Raji (cell line): ENCODE data around the gene C5.

Experiments
- POLR2A ChIP-seq: IDR thresholded peaks from 2 replicates; pipeline ENCODE4 v1.6.1; 2011; ENCODE audit warnings: low read depth, low read length, control low read depth; ENCODE audit not compliant: insufficient read depth

Gene C5

GRCh38 chr9:120927269-120928014, 122.6 kb downstream of the C5 start:
- TF ChIP-seq POLR2A, result no peak

DNA sequence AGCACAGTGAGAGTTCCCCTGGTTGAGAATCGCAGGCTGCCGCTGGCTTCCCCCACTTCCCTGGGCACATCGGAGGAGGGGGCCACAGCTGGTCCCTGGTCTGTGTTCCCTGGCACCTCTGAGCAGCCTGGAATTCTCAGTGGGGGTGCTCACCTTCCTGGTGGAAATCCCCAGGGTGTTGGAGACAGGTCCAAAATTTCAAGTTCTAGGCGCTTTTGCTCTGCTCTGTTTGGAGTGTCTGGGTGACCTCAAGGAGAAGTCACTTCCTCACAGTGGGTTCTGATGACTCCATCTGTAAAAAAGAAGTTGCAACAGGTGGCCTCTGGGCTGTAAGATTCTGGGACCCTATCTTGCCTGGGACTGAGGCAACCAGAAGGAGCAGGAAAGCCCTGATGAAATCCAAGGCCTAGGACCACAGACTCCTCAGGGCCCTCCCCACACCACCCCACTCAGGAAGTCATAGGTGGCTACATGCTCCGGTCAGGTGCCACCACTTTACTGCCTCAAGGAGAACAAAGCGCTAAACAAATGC, 123.6 kb downstream of the C5 start, which contains the start of gene TRAF1:
Gene TRAF1, minus strand, starts transcription at position 400 of the 532 bp plus-strand sequence. CDS start 721 bp downstream, outside the sequence.
- TF ChIP-seq POLR2A, result peak; percentile 30; the same call in 1 of the 2 replicates

DNA sequence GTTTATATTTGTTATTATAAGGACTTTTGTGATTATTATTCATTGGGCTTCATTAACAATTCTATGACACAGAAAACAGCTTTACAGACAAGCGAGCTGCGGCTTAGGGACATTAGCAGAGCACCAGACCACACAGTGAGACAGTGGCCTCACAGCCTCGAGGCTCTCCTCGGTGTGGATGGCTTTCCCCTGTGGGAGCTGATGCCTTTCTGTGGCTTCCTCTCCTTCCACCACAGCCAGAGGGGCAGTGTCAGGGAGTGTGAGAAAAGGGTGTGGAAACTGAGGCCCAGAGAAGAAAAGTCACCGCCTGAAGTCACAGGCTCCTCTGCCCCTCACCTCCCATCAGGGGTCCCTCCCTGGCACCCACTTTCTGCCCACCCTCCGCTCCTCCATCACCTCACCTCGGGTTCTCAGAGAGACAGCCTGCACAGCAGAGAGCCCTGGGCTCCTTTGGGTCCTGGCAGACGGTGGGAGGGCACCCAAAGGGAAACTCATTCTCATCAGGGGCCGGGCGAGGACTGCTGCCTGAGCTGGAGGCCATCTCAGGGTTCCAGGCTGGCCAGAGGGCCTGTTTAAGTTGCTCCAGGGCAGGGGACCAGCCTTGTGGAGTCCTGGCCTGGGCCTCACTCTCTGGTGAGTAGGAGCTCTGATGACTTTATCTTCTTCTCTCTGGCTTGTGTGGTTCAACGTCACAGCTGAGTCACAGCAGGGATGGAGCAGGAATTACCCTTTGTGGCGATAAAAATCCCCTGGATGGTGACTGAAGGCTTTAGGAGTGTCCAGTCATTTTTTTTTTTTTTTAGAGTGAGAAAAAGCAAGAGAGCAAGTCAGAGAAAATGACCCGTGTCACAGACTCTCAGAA, 124.3 kb downstream of the C5 start:
- peak; percentile 42; the same call in 1 of the 2 replicates for TF ChIP-seq POLR2A

GRCh38 chr9:120924698-120925534, 125.2 kb downstream of the C5 start:
- no peak for TF ChIP-seq POLR2A

- no peak for TF ChIP-seq POLR2A
Measured at GRCh38 chr9:120923620-120924328, 126.3 kb downstream of the C5 start.

DNA sequence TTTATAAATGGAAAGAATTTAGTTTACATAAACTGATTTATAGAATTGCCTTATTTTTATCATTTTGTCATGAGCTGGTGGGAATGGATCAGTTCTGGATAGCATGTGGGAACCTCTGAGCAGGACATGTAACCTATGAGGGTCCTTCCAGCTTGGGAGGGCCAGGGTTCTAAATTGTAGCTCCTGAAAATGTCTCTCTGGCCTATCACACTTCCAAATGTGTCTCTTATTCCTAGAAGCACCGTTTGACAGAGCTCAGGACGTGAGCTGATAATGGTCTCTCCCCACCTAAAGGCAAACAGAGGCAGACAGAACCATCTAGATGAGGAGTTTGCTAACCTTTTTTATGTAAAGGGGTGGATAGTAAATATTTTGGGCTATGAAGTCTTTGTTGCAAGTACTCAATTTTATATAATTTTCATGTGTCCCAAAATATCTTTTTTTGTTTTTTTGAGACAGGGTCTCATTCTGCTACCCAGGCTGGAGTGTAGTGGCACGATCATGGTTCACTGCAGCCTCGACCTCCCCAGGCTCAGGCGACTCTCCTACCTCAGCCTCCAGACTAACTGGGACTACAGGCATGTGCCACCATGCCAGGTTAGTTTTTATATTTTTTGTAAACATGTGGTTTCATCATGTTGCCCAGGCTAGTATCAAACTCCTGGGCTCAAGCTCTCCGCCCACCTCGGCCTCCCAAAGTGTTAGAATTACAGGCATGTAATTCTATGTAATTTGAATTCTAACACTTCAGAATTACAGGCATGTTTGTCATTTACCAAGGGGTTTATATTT, 127.5 kb downstream of the C5 start:
- TF ChIP-seq POLR2A, result no peak

GRCh38 chr9:120921661-120922181, 128.4 kb downstream of the C5 start:
- no peak for TF ChIP-seq POLR2A

GRCh38 chr9:120920806-120921178, 129.3 kb downstream of the C5 start:
- TF ChIP-seq POLR2A, result no peak

GRCh38 chr9:120919843-120920805, 130.0 kb downstream of the C5 start:
- TF ChIP-seq POLR2A, result no peak

DNA sequence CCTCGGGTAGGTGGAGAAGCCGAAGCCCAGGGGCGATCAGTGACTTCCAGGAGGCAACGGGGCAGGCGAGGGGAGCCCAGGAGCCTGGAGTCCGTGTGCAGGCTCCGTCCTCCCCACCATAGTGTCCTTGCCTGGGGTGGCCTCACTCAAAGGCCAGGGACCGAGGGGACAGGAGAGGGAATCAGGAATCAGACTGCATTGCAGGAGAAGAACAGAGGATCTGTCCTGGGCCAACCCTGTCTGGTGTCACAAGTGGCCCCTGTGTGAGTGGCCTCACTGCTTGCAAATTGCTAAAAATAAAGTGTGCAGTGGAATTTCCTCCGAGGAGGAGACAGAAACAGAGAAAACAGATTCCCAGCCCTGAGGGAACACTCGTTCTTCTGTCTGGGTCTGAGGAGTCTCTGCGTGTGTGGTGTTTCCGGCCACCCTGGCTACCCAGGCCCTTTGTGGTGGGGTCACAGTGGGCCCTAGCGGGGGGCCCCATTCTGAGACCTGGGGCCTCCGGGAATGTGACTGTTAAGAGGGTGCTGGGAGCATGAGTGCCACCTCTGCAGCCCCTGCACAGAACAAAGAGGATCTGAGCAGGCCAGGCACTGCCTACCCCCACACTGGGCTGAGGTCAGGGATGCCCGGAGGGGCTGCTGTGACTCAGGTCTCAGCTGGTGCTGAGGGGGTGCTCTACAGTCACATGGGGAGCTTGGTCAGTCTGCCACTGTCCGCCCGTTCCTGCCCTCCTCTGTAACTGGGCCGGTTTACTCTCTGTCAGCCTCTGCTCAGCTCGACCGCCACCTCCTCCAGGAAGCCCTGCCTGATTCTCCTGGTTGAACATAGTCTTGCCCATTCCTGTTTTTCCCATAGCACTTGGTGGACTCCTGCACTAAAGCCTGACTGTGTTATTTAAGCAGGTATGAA, 130.9 kb downstream of the C5 start:
- no peak for TF ChIP-seq POLR2A
